T-helper 2 cell treated with Interferon-gamma antibody and Interleukin-4, amounts not matched to agents 5 μg/mL and 100 μg/mL, for 36 hours (primary cell): ENCODE measurements around the gene RSPH9.
A peak's percentile ranks its signal among the peaks of the same experiment; 100 is the strongest.

Experiments
- DNase-seq: peaks from one replicate; pipeline ENCODE4 v3.0.0; 2021; ENCODE audit warnings: low spot score
- H3K27ac Mint-ChIP-seq: one replicate; pipeline ENCODE4 v1.8.0; 2021; ENCODE audit warnings: mild to moderate bottlenecking, mixed read lengths
- H3K27me3 Mint-ChIP-seq: one replicate; pipeline ENCODE4 v1.8.0; 2021; ENCODE audit warnings: low read depth, mixed read lengths
- H3K36me3 Mint-ChIP-seq: one replicate; pipeline ENCODE4 v1.8.0; 2021; ENCODE audit warnings: low read depth, mixed read lengths
- H3K4me1 Mint-ChIP-seq: one replicate; pipeline ENCODE4 v1.8.0; 2021; ENCODE audit warnings: low read depth, mixed read lengths
- H3K4me3 Mint-ChIP-seq: one replicate; pipeline ENCODE4 v1.8.0; 2022; ENCODE audit warnings: mild to moderate bottlenecking, moderate library complexity, mixed read lengths
- H3K9me3 Mint-ChIP-seq: one replicate; pipeline ENCODE4 v1.8.0; 2021; ENCODE audit warnings: mixed read lengths

RSPH9 gene

DNA sequence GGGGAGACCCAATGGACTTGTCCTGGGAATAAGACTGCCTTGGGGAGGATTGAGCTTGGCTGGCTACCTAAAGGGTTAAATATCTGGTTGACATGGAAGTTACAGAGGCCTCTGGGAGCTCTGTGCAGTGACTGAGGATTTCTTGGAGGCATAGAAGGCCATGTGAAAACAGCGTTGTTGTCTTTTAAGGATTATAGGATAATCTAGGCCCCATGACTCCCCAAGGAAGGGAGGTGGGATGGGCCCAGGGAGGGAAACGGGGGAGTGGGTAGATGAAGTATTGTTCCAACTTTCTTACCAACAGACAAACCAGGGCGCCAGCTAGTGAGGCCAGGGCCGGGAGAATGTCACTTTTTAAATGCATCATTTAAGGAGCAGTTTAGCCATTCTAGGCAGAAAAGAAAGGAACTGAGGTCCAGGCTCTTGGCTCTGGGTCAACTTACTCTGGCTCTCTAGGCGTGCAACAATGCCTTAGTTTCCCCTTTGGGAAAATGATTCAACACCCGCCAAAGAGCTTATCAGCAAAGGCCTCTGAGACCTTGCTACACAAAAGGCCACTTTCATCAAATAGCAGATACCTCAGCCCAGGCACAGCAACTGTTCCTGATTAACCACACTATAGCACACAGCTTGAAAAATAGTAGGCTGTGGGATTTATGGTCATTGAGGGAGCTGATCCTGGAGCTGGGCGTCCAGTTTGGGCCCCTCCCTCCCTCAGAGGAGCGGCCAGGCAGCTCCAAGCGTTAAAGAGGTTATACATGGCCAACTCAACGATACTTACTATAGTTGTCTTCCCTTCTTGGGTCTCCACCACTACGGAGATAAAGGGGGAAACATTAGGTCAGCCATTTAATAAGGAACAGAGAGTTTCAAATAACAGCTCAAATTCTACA is 35.7 kb downstream of the RSPH9 start:
- Mint-ChIP-seq H3K4me1 (peaks cover 11% of the 10 kb centered on the region), H3K36me3 (peaks cover 26% of the 10 kb centered on the region), H3K4me3 (no peak overlapping the region), H3K9me3 (no peaks in the 10 kb centered on the region), H3K27ac (no peak overlapping the region), H3K27me3 (no peaks in the 10 kb centered on the region)
- no peak for DNase-seq

DNA sequence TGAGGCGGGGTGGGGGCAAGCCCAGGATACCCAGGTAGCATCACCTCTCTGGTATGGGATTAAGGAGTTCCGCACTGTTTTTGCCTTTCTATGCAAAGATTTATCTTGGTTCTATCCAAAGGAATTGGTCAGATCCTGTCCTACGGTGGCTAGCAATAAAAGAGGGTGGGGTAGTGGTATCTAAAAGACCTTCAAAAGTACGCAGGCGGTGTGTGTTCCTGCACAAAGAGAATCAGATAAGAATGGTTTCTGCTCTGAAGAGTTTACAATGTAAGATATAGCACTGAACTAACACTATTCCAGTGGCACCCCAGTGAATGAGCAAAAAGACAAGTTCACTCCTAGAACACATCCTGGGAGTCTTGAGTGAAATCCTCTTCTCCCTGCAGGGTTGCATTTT is 36.5 kb downstream of the RSPH9 start:
- H3K4me3 Mint-ChIP-seq = no peak overlapping the region
- peaks cover 21% of the 10 kb centered on the region for H3K36me3 Mint-ChIP-seq
- H3K4me1 Mint-ChIP-seq = peaks cover 15% of the 10 kb centered on the region
- H3K27me3 Mint-ChIP-seq = no peaks in the 10 kb centered on the region
- no peak for DNase-seq
- H3K9me3 Mint-ChIP-seq = no peaks in the 10 kb centered on the region
- H3K27ac Mint-ChIP-seq = no peak overlapping the region

DNA sequence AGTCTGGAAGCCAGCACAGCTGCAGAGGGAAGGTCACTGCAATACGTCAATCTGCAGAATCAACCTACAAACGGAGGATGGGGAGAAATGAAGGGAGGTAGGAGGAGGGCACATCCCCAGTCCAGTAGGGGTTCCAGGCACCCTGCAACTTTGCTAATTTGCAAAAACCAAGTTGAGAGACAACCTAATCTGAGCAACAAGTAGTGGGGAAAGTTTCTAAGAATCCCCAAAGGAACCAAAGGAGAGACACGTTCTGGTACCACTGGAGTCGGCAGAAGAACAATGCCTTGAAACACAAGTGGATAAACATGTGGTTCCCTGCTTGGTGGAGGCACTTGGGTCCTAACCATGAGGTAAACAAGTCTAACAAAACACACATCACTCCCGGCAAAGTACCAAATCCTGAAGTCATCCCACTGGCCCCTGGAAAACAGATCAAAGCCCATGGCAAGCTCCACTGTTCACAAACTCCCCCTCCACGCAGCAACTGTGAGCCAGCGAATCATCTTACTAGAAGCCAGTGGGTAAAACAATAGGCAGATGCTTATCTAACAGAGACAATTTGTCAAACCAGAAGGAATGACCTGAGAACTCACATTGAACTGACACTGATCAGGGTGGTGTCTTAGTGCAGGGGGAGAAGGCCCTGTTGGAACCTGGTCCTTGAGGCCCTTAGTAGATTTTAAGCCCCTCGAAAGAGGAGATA is 38.0 kb downstream of the RSPH9 start:
- no peak for DNase-seq
- no peaks in the 10 kb centered on the region for H3K27me3 Mint-ChIP-seq
- no peaks in the 10 kb centered on the region for H3K9me3 Mint-ChIP-seq
- peaks cover 25% of the 10 kb centered on the region for H3K4me1 Mint-ChIP-seq
- peaks cover 22% of the 10 kb centered on the region for H3K36me3 Mint-ChIP-seq
- no peak overlapping the region for H3K4me3 Mint-ChIP-seq
- no peak overlapping the region for H3K27ac Mint-ChIP-seq

DNA sequence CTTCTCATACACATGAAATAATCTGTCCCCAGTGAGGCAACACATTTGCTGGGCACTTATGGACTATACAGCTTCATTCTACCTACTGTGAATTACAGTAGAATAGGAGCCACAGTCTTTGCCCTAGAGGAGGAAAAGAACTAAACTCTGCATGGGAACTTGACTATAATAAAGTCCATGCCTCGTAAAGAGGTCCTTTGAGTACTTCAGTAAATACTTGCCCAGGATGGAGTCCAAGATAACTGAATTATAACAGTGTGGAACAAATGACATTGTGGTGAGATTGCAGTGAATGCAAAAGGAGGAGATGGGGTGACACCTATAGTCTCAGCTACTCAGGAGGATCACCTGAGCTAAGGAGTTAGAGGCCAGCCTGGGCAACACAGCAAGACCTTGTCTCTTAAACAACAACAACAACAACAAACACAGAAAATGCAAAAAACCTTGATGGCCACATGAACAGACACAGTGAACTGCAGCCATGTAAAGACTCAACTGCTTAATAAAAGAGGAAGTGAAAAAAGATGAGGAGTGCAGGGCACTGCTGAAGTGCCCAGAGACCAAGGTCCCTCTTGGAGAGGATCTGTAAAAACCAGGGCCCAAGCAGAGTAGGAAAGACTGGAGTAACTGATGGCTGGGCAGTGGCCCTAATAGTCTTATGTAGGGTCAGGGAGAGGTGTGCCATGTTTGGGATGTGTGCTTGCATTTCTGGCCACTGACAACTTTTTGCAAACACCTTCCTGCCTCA is 39.0 kb downstream of the RSPH9 start:
- no peak overlapping the region for H3K27ac Mint-ChIP-seq
- no peaks in the 10 kb centered on the region for H3K9me3 Mint-ChIP-seq
- no peak for DNase-seq
- H3K27me3 Mint-ChIP-seq = no peaks in the 10 kb centered on the region
- H3K36me3 Mint-ChIP-seq = peaks cover 15% of the 10 kb centered on the region
- no peak overlapping the region for H3K4me3 Mint-ChIP-seq
- peaks cover 30% of the 10 kb centered on the region for H3K4me1 Mint-ChIP-seq

DNA sequence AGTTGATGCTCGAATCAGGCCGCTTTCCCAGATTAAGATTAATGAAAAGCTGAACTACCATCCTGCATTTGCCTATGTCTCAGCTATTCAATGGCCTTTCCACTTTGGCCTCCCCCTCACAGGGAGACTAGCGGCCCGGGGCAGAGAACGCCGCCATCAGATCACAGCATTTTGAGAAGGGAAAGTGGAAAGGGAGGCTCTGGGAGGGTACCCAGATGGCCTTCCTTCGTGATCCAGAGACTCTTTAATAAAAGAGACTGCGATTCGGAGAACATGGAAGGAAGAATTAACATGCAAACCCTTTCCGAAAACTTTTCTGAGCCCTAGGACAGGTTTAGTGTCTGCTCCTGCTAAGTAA is 42.2 kb downstream of the RSPH9 start:
- Mint-ChIP-seq H3K27ac (peak overlapping the region; percentile 84), H3K4me3 (peak overlapping the region; percentile 95), H3K27me3 (peaks cover 3% of the 10 kb centered on the region), H3K36me3 (peaks cover 11% of the 10 kb centered on the region), H3K4me1 (peaks cover 30% of the 10 kb centered on the region), H3K9me3 (no peaks in the 10 kb centered on the region)
- no peak for DNase-seq

DNA sequence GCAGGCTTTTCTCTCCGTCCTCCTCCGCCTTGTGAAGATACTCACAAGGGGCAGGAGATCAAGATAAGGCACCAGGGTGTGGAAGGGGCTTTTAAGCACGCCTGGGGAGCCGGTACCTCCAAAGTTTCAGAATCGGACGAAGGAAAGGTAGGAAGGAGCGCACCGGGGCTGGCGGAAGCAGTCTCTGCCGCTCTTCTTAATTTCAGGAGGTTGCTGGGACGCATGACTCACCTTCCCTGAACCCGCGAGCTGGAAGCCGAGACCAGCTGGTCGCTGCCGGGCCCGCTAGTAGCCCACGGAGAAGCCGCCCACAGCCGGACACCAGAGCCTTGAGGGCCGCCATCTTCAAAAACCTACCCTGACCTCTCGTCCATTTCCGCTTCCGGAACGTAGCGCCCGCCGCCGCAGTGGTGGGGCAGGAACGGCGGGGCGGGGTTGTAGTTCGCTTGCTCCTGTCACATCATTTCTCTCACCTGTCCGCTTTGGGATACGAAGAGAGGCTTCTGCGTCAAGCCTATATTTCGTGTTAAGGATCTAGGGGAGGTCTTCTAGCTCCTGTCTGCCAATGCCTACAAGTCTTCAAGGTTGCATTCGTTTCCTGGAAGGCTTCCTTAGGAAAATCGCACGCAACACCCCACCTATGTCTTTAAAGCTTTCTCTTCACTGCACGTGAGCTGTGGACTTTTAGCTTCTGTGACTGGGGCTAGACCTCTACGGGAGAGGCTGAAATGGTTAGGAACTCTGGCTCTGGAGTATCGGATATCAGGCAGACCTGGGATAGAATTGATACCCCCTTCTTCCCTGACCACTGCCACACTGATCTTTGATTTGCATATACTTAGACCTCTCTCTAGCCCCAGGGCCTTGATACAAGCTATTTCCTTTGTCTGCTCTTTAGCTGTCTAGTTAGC is 42.9 kb downstream of the RSPH9 start, which contains the start of gene MRPS18A:
MRPS18A (minus strand) TSS at position 355 of the 911 bp plus-strand sequence; CDS start at position 343, 12 bp downstream.
- Mint-ChIP-seq H3K36me3 (peaks cover 11% of the 10 kb centered on the region), H3K27me3 (peaks cover 3% of the 10 kb centered on the region), H3K4me3 (peak within 1 kb of the TSS; percentile 95), H3K27ac (peak within 1 kb of the TSS; percentile 84), H3K4me1 (peaks cover 30% of the 10 kb centered on the region), H3K9me3 (no peaks in the 10 kb centered on the region)
- peak; percentile 82 for DNase-seq

DNA sequence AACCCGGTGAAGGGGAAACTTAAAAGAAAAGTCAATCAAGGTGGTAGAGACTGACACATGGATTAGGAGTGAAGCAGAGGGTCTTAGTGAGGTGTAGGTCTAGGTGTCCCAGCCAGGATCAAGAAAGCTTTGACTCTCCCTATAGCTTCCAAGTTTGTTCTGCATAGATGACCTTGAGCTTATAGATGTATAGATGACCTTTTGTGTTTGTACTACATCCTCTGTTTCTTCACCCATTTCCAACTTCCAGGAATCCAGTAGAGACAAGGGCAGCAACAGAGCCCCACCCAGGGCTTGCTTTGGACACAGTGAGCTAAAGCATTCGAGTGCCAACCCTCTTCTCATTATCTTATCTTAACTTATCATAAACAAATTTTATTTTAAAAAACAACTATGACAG is 44.6 kb downstream of the RSPH9 start:
- no peak overlapping the region for H3K4me3 Mint-ChIP-seq
- H3K9me3 Mint-ChIP-seq = no peaks in the 10 kb centered on the region
- peaks cover 24% of the 10 kb centered on the region for H3K4me1 Mint-ChIP-seq
- DNase-seq = no peak
- no peak overlapping the region for H3K27ac Mint-ChIP-seq
- peaks cover 3% of the 10 kb centered on the region for H3K27me3 Mint-ChIP-seq
- H3K36me3 Mint-ChIP-seq = peaks cover 7% of the 10 kb centered on the region

DNA sequence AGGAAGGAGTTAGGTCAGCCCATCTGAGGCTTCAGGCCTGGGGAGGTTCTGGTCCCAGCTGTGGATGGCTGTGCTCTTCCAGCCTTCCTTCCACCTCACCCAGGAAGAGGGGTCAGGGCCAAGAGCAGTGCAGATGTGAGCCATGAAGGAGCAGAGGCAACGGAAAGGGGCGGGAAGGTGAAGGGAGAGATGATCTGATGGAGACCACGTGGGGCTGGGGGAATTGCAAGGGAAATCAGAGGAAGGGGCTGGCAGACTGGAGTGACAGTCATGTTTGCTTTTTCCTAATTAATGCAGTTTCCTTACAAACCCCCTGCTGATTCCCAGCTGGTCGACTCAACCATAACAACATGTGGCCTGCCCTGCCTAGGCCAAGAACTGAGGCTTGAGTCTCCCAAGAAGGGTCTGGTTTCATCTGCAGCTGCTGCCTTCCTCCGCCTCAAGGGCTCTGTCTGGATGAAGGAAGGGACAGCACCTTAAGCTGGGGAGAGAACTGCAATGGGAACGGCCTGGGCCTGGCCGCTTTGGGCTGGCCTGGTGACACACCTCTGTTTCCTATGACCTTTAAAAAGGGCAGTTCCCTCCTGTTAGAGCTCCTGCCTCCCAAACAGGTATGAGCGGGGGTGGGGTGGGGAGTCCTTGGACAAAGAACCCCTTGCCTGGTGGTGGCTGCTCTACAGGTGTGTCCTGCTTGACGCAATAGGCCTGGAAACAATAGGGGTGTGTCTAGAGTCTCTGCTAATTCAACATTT is 50.6 kb downstream of the RSPH9 start:
- H3K27me3 Mint-ChIP-seq = peaks cover 10% of the 10 kb centered on the region

DNA sequence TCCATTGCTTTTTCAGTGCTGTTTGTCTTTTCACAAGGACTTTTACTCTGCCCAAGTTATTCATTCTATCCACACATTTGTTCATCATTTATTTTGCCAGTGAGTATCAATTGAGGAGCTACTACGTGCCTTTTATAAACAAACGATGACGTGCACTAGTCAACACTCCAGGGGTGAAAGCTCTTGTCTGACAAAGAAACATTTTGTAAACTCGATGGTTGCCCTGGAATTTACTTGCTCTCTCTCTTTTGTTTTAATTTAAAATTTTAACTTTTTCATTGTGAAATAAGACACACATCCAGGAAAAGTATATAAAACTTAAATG is 51.1 kb downstream of the RSPH9 start:
- no peak for DNase-seq
- H3K27me3 Mint-ChIP-seq = peaks cover 10% of the 10 kb centered on the region
- no peaks in the 10 kb centered on the region for H3K4me1 Mint-ChIP-seq
- no peak overlapping the region for H3K4me3 Mint-ChIP-seq
- no peaks in the 10 kb centered on the region for H3K9me3 Mint-ChIP-seq
- no peaks in the 10 kb centered on the region for H3K36me3 Mint-ChIP-seq
- no peak overlapping the region for H3K27ac Mint-ChIP-seq

More for the DNA sequence above, 50.6 kb downstream of the RSPH9 start:
- H3K4me1 Mint-ChIP-seq = no peaks in the 10 kb centered on the region
- no peak overlapping the region for H3K27ac Mint-ChIP-seq
- DNase-seq = no peak
- no peaks in the 10 kb centered on the region for H3K9me3 Mint-ChIP-seq
- H3K4me3 Mint-ChIP-seq = no peak overlapping the region
- H3K36me3 Mint-ChIP-seq = no peaks in the 10 kb centered on the region

DNA sequence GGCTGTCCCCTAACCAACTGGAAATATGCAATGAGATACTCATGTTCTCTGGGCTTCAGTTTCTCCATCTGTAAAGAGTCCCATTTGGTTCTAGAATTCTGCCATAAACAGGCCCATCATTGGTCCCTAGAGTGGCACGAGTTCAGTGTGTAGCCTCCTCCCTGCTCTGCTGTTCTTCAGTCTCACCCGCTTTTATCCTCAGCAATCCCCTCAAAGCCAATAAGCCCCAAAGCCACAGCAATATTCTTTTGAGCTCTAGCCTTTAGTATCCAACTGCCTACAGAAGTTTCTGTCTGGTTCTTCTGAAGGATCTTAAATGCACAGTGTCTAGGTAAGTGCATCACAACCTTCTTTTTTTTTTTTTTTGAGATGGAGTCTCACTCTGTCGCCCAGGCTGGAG is 52.6 kb downstream of the RSPH9 start:
- H3K4me1 Mint-ChIP-seq = no peaks in the 10 kb centered on the region
- H3K9me3 Mint-ChIP-seq = no peaks in the 10 kb centered on the region
- peaks cover 16% of the 10 kb centered on the region for H3K27me3 Mint-ChIP-seq
- H3K36me3 Mint-ChIP-seq = no peaks in the 10 kb centered on the region
- no peak for DNase-seq
- no peak overlapping the region for H3K27ac Mint-ChIP-seq
- H3K4me3 Mint-ChIP-seq = no peak overlapping the region

DNA sequence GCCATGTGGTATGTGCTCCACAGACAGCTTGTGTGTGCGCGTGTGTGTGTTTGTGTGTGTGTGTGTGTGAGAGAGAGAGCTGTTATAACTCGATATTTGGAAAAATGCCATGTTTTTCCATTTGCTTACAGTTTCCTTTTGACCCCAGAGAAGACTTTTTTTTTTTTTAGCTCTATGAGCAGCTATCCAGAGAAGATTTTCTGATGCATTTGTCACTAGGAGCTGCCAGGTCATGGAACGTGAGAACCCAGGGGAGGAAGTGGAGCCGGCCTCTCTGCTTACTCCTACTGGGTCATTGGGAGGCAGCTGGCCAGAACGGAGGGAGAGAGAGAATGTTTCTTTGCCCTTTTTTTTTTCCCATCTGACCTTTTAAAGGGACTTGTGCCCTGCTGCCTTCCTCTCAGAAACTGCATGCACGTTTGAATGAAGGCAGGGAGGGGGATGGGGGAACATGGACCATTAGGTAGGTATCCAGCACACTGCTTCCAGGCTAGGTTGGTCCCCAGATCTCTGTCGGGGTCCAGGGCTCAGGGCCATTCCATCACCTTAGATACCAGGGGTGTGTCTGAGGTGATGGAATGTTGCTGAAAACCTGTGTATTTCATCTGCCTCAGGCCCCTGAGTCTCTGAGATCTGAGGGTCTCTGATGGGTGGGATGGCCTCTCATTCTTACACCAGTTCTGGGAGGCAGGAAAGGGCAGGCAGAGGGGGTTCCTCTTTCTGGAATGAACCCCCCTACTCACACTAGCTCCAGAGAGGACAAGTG is 53.9 kb downstream of the RSPH9 start:
- Mint-ChIP-seq H3K9me3 (no peaks in the 10 kb centered on the region), H3K27me3 (peaks cover 21% of the 10 kb centered on the region), H3K4me1 (peaks cover 3% of the 10 kb centered on the region), H3K27ac (no peak overlapping the region), H3K4me3 (no peak overlapping the region), H3K36me3 (no peaks in the 10 kb centered on the region)
- no peak for DNase-seq

DNA sequence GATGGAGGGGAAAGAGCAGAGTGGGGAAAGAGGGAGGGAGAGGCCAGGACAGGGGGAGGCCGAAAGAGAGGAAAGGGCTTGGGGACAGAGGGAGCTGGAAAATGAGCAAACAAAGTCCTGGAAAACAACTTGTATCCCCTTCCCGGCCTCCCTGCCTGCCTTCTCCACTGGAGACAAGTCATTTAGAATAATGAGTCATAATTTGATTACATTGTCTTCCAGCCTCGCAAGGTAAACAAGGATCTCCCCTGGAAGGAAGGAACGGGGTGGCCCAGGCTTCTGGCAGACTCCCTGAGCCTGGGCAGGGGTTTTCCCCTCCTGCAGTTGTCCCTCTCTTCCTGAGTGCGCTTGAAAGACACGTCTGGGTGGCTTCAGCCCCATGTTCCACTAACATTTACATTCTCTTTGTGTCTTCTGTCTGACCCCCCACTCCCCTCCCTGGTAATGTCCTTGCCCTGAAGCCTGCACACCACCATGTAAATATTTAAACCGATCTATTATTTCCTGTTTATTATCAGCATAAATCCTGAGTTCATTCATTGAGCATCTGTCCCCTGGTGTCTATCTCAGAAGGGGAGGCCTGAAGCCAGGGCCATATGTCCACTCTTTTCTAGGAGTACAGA is 54.8 kb downstream of the RSPH9 start:
- no peak overlapping the region for H3K27ac Mint-ChIP-seq
- no peaks in the 10 kb centered on the region for H3K36me3 Mint-ChIP-seq
- H3K4me1 Mint-ChIP-seq = peaks cover 4% of the 10 kb centered on the region
- no peaks in the 10 kb centered on the region for H3K9me3 Mint-ChIP-seq
- H3K27me3 Mint-ChIP-seq = peaks cover 23% of the 10 kb centered on the region
- DNase-seq = no peak
- no peak overlapping the region for H3K4me3 Mint-ChIP-seq
